ENCODE measurements around the gene KPNA4.

- TF ChIP-seq CTCF (conservative IDR thresholded peaks at IDR 0.05): no peak
- no peak for TF ChIP-seq ZFX (IDR thresholded peaks at IDR 0.05)
Observed at GRCh38 chr3:160472344-160472743, 93.0 kb downstream of the KPNA4 start.
